GM23248 (cell line): ENCODE results near the gene POR. TPM values are rescaled to one million over a fixed set of nuclear protein-coding genes. Genes with fewer than 3 reads are reported as not detected.
"Not testable (repeated sequence)": the region's sequence is repeated elsewhere in the genome, so short reads cannot be mapped to it uniquely, and the experiment has no call there.

Source experiments
- DNase-seq: peaks from one replicate; pipeline ENCODE4 v3.0.0-alpha.2; 2015
- H2AFZ ChIP-seq: fragments of 200-600 bp; sonication (generic); 2 replicates; pipeline ENCODE4 v1.6.1; 2016; ENCODE audit warnings: antibody characterized with exemption
- H3F3A ChIP-seq: fragments of 200-600 bp; sonication (generic); 2 replicates; pipeline ENCODE4 v1.6.1; 2016; ENCODE audit warnings: mild to moderate bottlenecking, antibody characterized with exemption, mixed run types; ENCODE audit not compliant: insufficient read depth
- H3K27ac ChIP-seq: fragments of 200-600 bp; sonication (generic); 2 replicates; pipeline ENCODE4 v1.5.1; 2016; ENCODE audit warnings: mild to moderate bottlenecking
- H3K27me3 ChIP-seq: fragments of 200-600 bp; sonication (generic); replicated peaks from 2 replicates; pipeline ENCODE4 v1.6.1; 2016; ENCODE audit warnings: mild to moderate bottlenecking; ENCODE audit not compliant: insufficient read depth
- H3K36me3 ChIP-seq: fragments of 200-600 bp; sonication (generic); 2 replicates; pipeline ENCODE4 v1.6.1; 2016; ENCODE audit warnings: low read depth, mild to moderate bottlenecking
- H3K4me1 ChIP-seq: fragments of 200-600 bp; sonication (generic); 2 replicates; pipeline ENCODE4 v1.6.1; 2016; ENCODE audit warnings: mild to moderate bottlenecking; ENCODE audit not compliant: insufficient read depth
- H3K4me2 ChIP-seq: fragments of 200-600 bp; sonication (generic); one replicate; pipeline ENCODE4 v1.6.1; 2016; ENCODE audit warnings: mild to moderate bottlenecking; ENCODE audit not compliant: unreplicated experiment
- H3K4me3 ChIP-seq: fragments of 200-600 bp; sonication (generic); 2 replicates; pipeline ENCODE4 v1.5.1; 2016; ENCODE audit warnings: mild to moderate bottlenecking
- H3K79me2 ChIP-seq: fragments of 200-600 bp; sonication (generic); 2 replicates; pipeline ENCODE4 v1.6.1; 2016; ENCODE audit warnings: mild to moderate bottlenecking; ENCODE audit not compliant: insufficient read depth
- H3K9ac ChIP-seq: fragments of 200-600 bp; sonication (generic); 2 replicates; pipeline ENCODE4 v1.6.1; 2016; ENCODE audit warnings: mild to moderate bottlenecking
- H3K9me2 ChIP-seq: fragments of 200-600 bp; sonication (generic); 2 replicates; pipeline ENCODE4 v1.6.1; 2016; ENCODE audit warnings: mixed run types, mild to moderate bottlenecking, moderate library complexity; ENCODE audit not compliant: insufficient read depth
- H3K9me3 ChIP-seq: fragments of 200-600 bp; sonication (generic); one replicate; pipeline ENCODE4 v1.6.1; 2017; ENCODE audit warnings: low read depth
- H4K20me1 ChIP-seq: fragments of 200-600 bp; sonication (generic); 2 replicates; pipeline ENCODE4 v1.6.0; 2016; ENCODE audit not compliant: insufficient read depth
- EZH2 ChIP-seq: fragments of 200-600 bp; sonication (generic); IDR thresholded peaks from 2 replicates; pipeline ENCODE4 v1.6.1; 2018; ENCODE audit warnings: antibody characterized with exemption, mild to moderate bottlenecking; ENCODE audit not compliant: insufficient read depth, poor library complexity, severe bottlenecking
- EZH2phosphoT487 ChIP-seq: fragments of 200-600 bp; sonication (generic); IDR thresholded peaks from 2 replicates; pipeline ENCODE4 v1.6.1; 2018; ENCODE audit warnings: antibody characterized with exemption, moderate library complexity, mild to moderate bottlenecking, low read depth; ENCODE audit not compliant: insufficient read depth
- WGBS, 2 experiments: methylation state at CpG; one replicate each; pipeline ENCODE4 v1.1.6; 2015 to 2017; ENCODE audit warnings: low lambda C conversion rate in 2 of 2, low coverage in 1 of 2; ENCODE audit errors: missing lambda C conversion rate in 2 of 2; 5-methylcytosine and 5-hydroxymethylcytosine counted together
- in situ Hi-C: fragments of 300-500 bp; cut with MboI; formaldehyde crosslinking; loops from 2 replicates; pipeline ENCODE4 v1.15.0; 2020
- polyA plus RNA-seq: library from polyadenylated mRNA; unstranded; fragments of >200 nt; fragmentation: Nextera tagmentation; extraction: Ambion mirVana; gene quantifications from 2 replicates; pipeline ENCODE4 v1.2.1, GENCODE V29; 2016
- total RNA-seq: library from RNA; depleted of rRNA; stranded (reverse); fragments of >200 nt; shearing (Covaris generic); gene quantifications from 2 replicates; pipeline ENCODE4 v1.2.3, GENCODE V29; 2014

Gene POR
- total and polyA plus RNA-seq, 2 experiments from 2014 or later, result 42.7 to 58.6 TPM

DNA sequence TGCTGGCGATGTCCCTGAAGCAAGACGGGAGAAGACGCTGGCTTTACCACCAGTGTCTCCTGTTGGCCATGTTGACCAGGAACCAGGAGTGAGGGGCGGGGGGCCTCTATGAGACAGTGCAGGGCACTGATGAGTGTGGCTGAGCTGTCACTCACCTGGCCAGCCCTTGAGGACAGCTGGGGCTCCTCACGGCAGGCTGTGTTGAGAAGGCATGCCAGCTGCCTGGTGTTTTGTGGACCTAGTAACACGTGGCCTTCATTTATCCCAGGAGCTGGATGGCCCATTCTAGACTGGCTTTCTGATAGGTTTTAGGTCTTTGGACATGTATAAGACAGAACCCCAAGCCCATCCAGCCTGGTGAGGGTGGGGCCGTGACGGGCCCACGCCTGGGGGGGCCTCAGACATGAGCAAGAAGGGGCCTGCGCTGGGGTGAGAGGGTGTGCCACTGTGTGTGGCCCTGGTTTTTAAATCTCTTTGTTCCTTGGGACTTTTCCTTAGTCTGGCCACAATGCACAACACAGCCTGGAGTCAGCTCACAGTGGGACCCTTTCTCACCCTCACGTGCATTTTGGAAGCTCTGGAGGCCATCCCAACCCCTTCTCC, 25.6 kb upstream of the POR start:
- TF ChIP-seq EZH2phosphoT487, result no peak
- TF ChIP-seq EZH2, result no peak
- H3K27me3 ChIP-seq, result no peaks in the 10 kb centered on the region
- 87% methylated on average over 11 of the region's 11 CpGs for WGBS, 2 experiments
- DNase-seq, result no peak
- H3K9ac ChIP-seq, result no peak overlapping the region
- H3K79me2 ChIP-seq, result no peaks in the 10 kb centered on the region
- no peaks in the 10 kb centered on the region for H3K9me2 ChIP-seq
- no peaks in the 10 kb centered on the region for H3K4me1 ChIP-seq
- no peak overlapping the region for H3K4me2 ChIP-seq
- H3F3A ChIP-seq, result no peaks in the 10 kb centered on the region
- no peak overlapping the region for H3K4me3 ChIP-seq
- H3K27ac ChIP-seq, result 0 out of 2 replicates have a peak overlapping the region, but pooled peaks have one; percentile 25
- no peaks in the 10 kb centered on the region for H3K36me3 ChIP-seq
- no peaks in the 10 kb centered on the region for H3K9me3 ChIP-seq
- no peaks in the 10 kb centered on the region for H4K20me1 ChIP-seq
- in situ Hi-C loops, result no loop called here
- H2AFZ ChIP-seq, result no peak overlapping the region

DNA sequence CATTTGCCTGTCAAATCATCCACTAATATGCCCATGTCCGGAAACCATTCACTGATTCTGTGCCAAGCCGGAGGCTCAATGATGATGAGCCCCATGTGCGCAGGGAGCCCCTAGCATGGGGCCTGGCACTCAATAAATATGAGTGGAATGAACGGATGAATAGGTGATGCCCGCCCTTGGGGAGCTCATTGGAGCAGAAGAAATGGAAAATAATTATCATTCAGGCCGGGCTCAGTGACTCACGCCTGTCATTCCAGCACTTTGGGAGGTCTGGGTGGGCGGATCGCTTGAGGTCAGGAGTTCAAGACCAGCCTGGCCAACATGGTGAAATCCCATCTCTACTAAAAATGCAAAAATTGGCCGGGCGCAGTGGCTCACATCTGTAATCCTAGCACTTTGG, 25.1 kb upstream of the POR start:
- peak; percentile 74 for DNase-seq
- no peaks in the 10 kb centered on the region for H3K4me1 ChIP-seq
- no peaks in the 10 kb centered on the region for H3K36me3 ChIP-seq
- H3K4me3 ChIP-seq, result no peak overlapping the region
- H3F3A ChIP-seq, result no peaks in the 10 kb centered on the region
- TF ChIP-seq EZH2 (no peak), EZH2phosphoT487 (no peak)
- no peak overlapping the region for H3K4me2 ChIP-seq
- no peak overlapping the region for H2AFZ ChIP-seq
- in situ Hi-C loops, result no loop called here
- 0 out of 2 replicates have a peak overlapping the region, but pooled peaks have one; percentile 25 for H3K27ac ChIP-seq
- no peaks in the 10 kb centered on the region for H4K20me1 ChIP-seq
- no peaks in the 10 kb centered on the region for H3K27me3 ChIP-seq
- H3K9me2 ChIP-seq, result no peaks in the 10 kb centered on the region
- H3K79me2 ChIP-seq, result no peaks in the 10 kb centered on the region
- WGBS, 2 experiments, result 48 to 50% methylated on average over 11 of the region's 11 CpGs
- H3K9me3 ChIP-seq, result no peaks in the 10 kb centered on the region
- no peak overlapping the region for H3K9ac ChIP-seq

DNA sequence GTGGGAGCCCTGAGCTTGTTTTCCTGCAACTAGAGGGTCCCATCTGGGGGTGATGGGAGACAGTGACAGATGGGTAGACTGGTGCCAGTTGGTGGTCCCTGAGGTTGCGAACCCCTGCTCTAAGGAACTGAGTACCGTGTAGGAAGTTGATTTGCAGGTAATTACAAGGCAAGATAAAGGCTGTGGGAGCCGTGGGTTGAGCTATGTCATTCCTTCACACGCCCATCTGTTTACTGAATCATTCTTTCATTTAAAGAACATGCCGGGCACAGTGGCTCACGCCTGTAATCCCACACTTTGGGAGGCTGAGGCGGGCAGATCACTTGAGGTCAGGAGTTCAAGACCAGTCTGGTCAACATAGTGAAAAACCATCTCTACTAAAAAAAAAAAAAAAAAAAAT, 23.7 kb upstream of the POR start:
- H3K4me3 ChIP-seq, in situ Hi-C loops, H4K20me1 ChIP-seq, H3F3A ChIP-seq, H3K4me1 ChIP-seq, H3K27ac ChIP-seq, H2AFZ ChIP-seq, H3K4me2 ChIP-seq, H3K79me2 ChIP-seq, H3K36me3 ChIP-seq, H3K9me2 ChIP-seq, DNase-seq, H3K27me3 ChIP-seq, H3K9ac ChIP-seq, H3K9me3 ChIP-seq: not testable (repeated sequence)
- WGBS, 2 experiments, result 84 to 85% methylated on average over 7 of the region's 7 CpGs

DNA sequence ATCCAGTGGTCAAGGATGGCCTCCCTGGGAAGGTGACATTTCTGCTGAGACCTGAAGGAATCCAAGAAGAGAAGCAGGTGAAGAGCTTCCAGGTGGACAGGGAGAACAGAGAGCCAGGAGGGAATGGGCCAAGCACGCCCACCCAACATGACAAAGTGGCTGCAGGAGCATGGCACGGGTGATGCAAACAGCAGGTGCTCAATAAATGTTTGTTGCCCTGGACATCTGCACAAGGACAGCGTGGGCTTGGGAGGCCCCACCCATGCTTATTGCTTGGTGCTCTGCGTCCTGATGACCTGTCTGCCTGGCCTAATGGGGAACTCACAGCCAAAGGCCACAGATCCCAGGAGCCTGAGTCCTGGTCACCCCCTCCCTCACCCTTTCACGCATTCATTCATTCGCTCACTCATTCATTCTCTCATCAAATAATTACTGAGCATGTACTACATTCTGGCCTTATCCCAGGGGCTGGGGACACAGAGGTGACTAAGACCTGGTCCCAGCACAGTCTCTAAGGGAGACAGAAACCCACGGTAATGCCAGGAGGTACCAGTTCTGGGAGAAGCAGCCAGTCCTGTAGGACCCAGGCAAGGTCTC, 23.0 kb upstream of the POR start:
- TF ChIP-seq EZH2phosphoT487, result no peak
- TF ChIP-seq EZH2, result no peak

More for the DNA sequence above, 23.0 kb upstream of the POR start:
- in situ Hi-C loops, result no loop called here
- 98 to 100% methylated on average over 7 of the region's 7 CpGs for WGBS, 2 experiments
- Histone ChIP-seq H3K9me2 (no peaks in the 10 kb centered on the region), H4K20me1 (no peaks in the 10 kb centered on the region), H3K4me3 (no peak overlapping the region), H3K4me1 (no peaks in the 10 kb centered on the region), H3K9me3 (no peaks in the 10 kb centered on the region), H2AFZ (no peak overlapping the region), H3K27ac (no peak overlapping the region), H3K4me2 (no peak overlapping the region), H3F3A (no peaks in the 10 kb centered on the region), H3K9ac (no peak overlapping the region), H3K79me2 (no peaks in the 10 kb centered on the region), H3K27me3 (no peaks in the 10 kb centered on the region), H3K36me3 (no peaks in the 10 kb centered on the region)
- DNase-seq, result no peak
